ENCODE measurements around the gene TRIM36.
A peak's percentile ranks its signal among the peaks of the same experiment; 100 is the strongest.

TRIM36 gene

GRCh38 chr5:115189866-115190265 is 20.2 kb upstream of the TRIM36 start:
- Histone ChIP-seq H3K36me3 (ENCODE audit: control insufficient read depth in 1 of 2, insufficient read depth in 2 of 2, low read length in 2 of 2) (no peaks in the 10 kb centered on the region), H3K9me3 (ENCODE audit: control insufficient read depth in 1 of 2, low read length in 2 of 2) (no peaks in the 10 kb centered on the region), H3K27me3 (ENCODE audit: control insufficient read depth in 1 of 2, insufficient read depth in 2 of 2, low read length in 2 of 2) (no peaks in the 10 kb centered on the region), H3K4me1 (ENCODE audit: control insufficient read depth in 1 of 2, insufficient read depth in 2 of 2, low read length in 2 of 2) (peaks cover 24 to 41% of the 10 kb centered on the region in 2 donors), H3K4me3 (ENCODE audit: low read depth in 1 of 2, low read length in 2 of 2) (peak overlapping the region in 1 of 2 donors; percentile 6), H3K27ac (ENCODE audit: low read depth, low read length) (no peak overlapping the region), H3K9ac (ENCODE audit: low read depth in 1 of 2, low read length in 2 of 2) (no peak overlapping the region)

GRCh38 chr5:115186794-115187193 is 17.1 kb upstream of the TRIM36 start:
- H3K4me1 ChIP-seq (ENCODE audit: control insufficient read depth in 1 of 2, insufficient read depth in 2 of 2, low read length in 2 of 2) = peaks cover 6 to 23% of the 10 kb centered on the region in 2 donors
- H3K9me3 ChIP-seq (ENCODE audit: control insufficient read depth in 1 of 2, low read length in 2 of 2) = no peaks in the 10 kb centered on the region
- H3K36me3 ChIP-seq (ENCODE audit: control insufficient read depth in 1 of 2, insufficient read depth in 2 of 2, low read length in 2 of 2) = no peaks in the 10 kb centered on the region
- no peak overlapping the region for H3K4me3 ChIP-seq (ENCODE audit: low read depth in 1 of 2, low read length in 2 of 2)
- no peak overlapping the region for H3K27ac ChIP-seq (ENCODE audit: low read depth, low read length)
- no peak overlapping the region for H3K9ac ChIP-seq (ENCODE audit: low read depth in 1 of 2, low read length in 2 of 2)
- peaks cover 6 to 20% of the 10 kb centered on the region in 2 donors for H3K27me3 ChIP-seq (ENCODE audit: control insufficient read depth in 1 of 2, insufficient read depth in 2 of 2, low read length in 2 of 2)

GRCh38 chr5:115184770-115185169 is 15.1 kb upstream of the TRIM36 start:
- peaks cover 23 to 37% of the 10 kb centered on the region in 2 donors for H3K27me3 ChIP-seq (ENCODE audit: control insufficient read depth in 1 of 2, insufficient read depth in 2 of 2, low read length in 2 of 2)
- H3K9me3 ChIP-seq (ENCODE audit: control insufficient read depth in 1 of 2, low read length in 2 of 2) = no peaks in the 10 kb centered on the region

GRCh38 chr5:115181757-115182156 is 12.0 kb upstream of the TRIM36 start:
- H3K4me3 ChIP-seq (ENCODE audit: low read depth in 1 of 2, low read length in 2 of 2) = no peak overlapping the region
- no peaks in the 10 kb centered on the region for H3K9me3 ChIP-seq (ENCODE audit: control insufficient read depth in 1 of 2, low read length in 2 of 2)
- peaks cover 35 to 51% of the 10 kb centered on the region in 2 donors for H3K27me3 ChIP-seq (ENCODE audit: control insufficient read depth in 1 of 2, insufficient read depth in 2 of 2, low read length in 2 of 2)
- no peak overlapping the region for H3K27ac ChIP-seq (ENCODE audit: low read depth, low read length)
- H3K9ac ChIP-seq (ENCODE audit: low read depth in 1 of 2, low read length in 2 of 2) = no peak overlapping the region
- H3K4me1 ChIP-seq (ENCODE audit: control insufficient read depth in 1 of 2, insufficient read depth in 2 of 2, low read length in 2 of 2) = peaks cover 0 to 16% of the 10 kb centered on the region in 2 donors
- H3K36me3 ChIP-seq (ENCODE audit: control insufficient read depth in 1 of 2, insufficient read depth in 2 of 2, low read length in 2 of 2) = no peaks in the 10 kb centered on the region

More at GRCh38 chr5:115184770-115185169, 15.1 kb upstream of the TRIM36 start:
- Histone ChIP-seq H3K36me3 (ENCODE audit: control insufficient read depth in 1 of 2, insufficient read depth in 2 of 2, low read length in 2 of 2) (no peaks in the 10 kb centered on the region), H3K4me1 (ENCODE audit: control insufficient read depth in 1 of 2, insufficient read depth in 2 of 2, low read length in 2 of 2) (peaks cover 6% of the 10 kb centered on the region in 2 donors), H3K4me3 (ENCODE audit: low read depth in 1 of 2, low read length in 2 of 2) (no peak overlapping the region), H3K27ac (ENCODE audit: low read depth, low read length) (no peak overlapping the region), H3K9ac (ENCODE audit: low read depth in 1 of 2, low read length in 2 of 2) (no peak overlapping the region)

GRCh38 chr5:115180165-115180709 is 10.5 kb upstream of the TRIM36 start:
- no peaks in the 10 kb centered on the region for H3K36me3 ChIP-seq (ENCODE audit: control insufficient read depth in 1 of 2, insufficient read depth in 2 of 2, low read length in 2 of 2)
- H3K9me3 ChIP-seq (ENCODE audit: control insufficient read depth in 1 of 2, low read length in 2 of 2) = no peaks in the 10 kb centered on the region
- peaks cover 35 to 51% of the 10 kb centered on the region in 2 donors for H3K27me3 ChIP-seq (ENCODE audit: control insufficient read depth in 1 of 2, insufficient read depth in 2 of 2, low read length in 2 of 2)
- no peak overlapping the region for H3K27ac ChIP-seq (ENCODE audit: low read depth, low read length)
- H3K4me3 ChIP-seq (ENCODE audit: low read depth in 1 of 2, low read length in 2 of 2) = peak overlapping the region; percentile 67 to 71
- H3K4me1 ChIP-seq (ENCODE audit: control insufficient read depth in 1 of 2, insufficient read depth in 2 of 2, low read length in 2 of 2) = peaks cover 1 to 16% of the 10 kb centered on the region in 2 donors
- H3K9ac ChIP-seq (ENCODE audit: low read depth in 1 of 2, low read length in 2 of 2) = peak overlapping the region in 1 of 2 donors; percentile 52

- peaks cover 7 to 19% of the 10 kb centered on the region in 2 donors for H3K4me1 ChIP-seq (ENCODE audit: control insufficient read depth in 1 of 2, insufficient read depth in 2 of 2, low read length in 2 of 2)
- peaks cover 35 to 51% of the 10 kb centered on the region in 2 donors for H3K27me3 ChIP-seq (ENCODE audit: control insufficient read depth in 1 of 2, insufficient read depth in 2 of 2, low read length in 2 of 2)
- H3K36me3 ChIP-seq (ENCODE audit: control insufficient read depth in 1 of 2, insufficient read depth in 2 of 2, low read length in 2 of 2) = no peaks in the 10 kb centered on the region
- H3K9me3 ChIP-seq (ENCODE audit: control insufficient read depth in 1 of 2, low read length in 2 of 2) = no peaks in the 10 kb centered on the region
- peak overlapping the region; percentile 67 to 71 for H3K4me3 ChIP-seq (ENCODE audit: low read depth in 1 of 2, low read length in 2 of 2)
- H3K9ac ChIP-seq (ENCODE audit: low read depth in 1 of 2, low read length in 2 of 2) = peak overlapping the region in 1 of 2 donors; percentile 52
- no peak overlapping the region for H3K27ac ChIP-seq (ENCODE audit: low read depth, low read length)
Measured at GRCh38 chr5:115179394-115180164, 9.9 kb upstream of the TRIM36 start.

- peak overlapping the region in 1 of 2 donors; percentile 52 for H3K9ac ChIP-seq (ENCODE audit: low read depth in 1 of 2, low read length in 2 of 2)
- peaks cover 12 to 24% of the 10 kb centered on the region in 2 donors for H3K4me1 ChIP-seq (ENCODE audit: control insufficient read depth in 1 of 2, insufficient read depth in 2 of 2, low read length in 2 of 2)
- no peaks in the 10 kb centered on the region for H3K36me3 ChIP-seq (ENCODE audit: control insufficient read depth in 1 of 2, insufficient read depth in 2 of 2, low read length in 2 of 2)
- H3K9me3 ChIP-seq (ENCODE audit: control insufficient read depth in 1 of 2, low read length in 2 of 2) = no peaks in the 10 kb centered on the region
- no peak overlapping the region for H3K27ac ChIP-seq (ENCODE audit: low read depth, low read length)
- H3K4me3 ChIP-seq (ENCODE audit: low read depth in 1 of 2, low read length in 2 of 2) = peak overlapping the region; percentile 67 to 71
- H3K27me3 ChIP-seq (ENCODE audit: control insufficient read depth in 1 of 2, insufficient read depth in 2 of 2, low read length in 2 of 2) = peaks cover 35 to 49% of the 10 kb centered on the region in 2 donors
Measured at GRCh38 chr5:115179030-115179393, 9.3 kb upstream of the TRIM36 start.

- Histone ChIP-seq H3K4me1 (ENCODE audit: control insufficient read depth in 1 of 2, insufficient read depth in 2 of 2, low read length in 2 of 2) (peaks cover 18 to 19% of the 10 kb centered on the region in 2 donors), H3K4me3 (ENCODE audit: low read depth in 1 of 2, low read length in 2 of 2) (peak overlapping the region; percentile 80 to 90), H3K27me3 (ENCODE audit: control insufficient read depth in 1 of 2, insufficient read depth in 2 of 2, low read length in 2 of 2) (peaks cover 0 to 3% of the 10 kb centered on the region in 2 donors), H3K9me3 (ENCODE audit: control insufficient read depth in 1 of 2, low read length in 2 of 2) (peaks cover 0 to 5% of the 10 kb centered on the region in 2 donors), H3K36me3 (ENCODE audit: control insufficient read depth in 1 of 2, insufficient read depth in 2 of 2, low read length in 2 of 2) (peaks cover 0 to under 1% of the 10 kb centered on the region in 2 donors), H3K9ac (ENCODE audit: low read depth in 1 of 2, low read length in 2 of 2) (peak overlapping the region; percentile 72 to 87), H3K27ac (ENCODE audit: low read depth, low read length) (peak overlapping the region; percentile 93)
Measured at GRCh38 chr5:115170929-115171510, 1.3 kb upstream of the TRIM36 start.

GRCh38 chr5:115170134-115170928 is 623 bp upstream of the TRIM36 start:
- H3K27me3 ChIP-seq (ENCODE audit: control insufficient read depth in 1 of 2, insufficient read depth in 2 of 2, low read length in 2 of 2) = peaks cover 0 to 3% of the 10 kb centered on the region in 2 donors
- peak overlapping the region; percentile 72 to 87 for H3K9ac ChIP-seq (ENCODE audit: low read depth in 1 of 2, low read length in 2 of 2)

More at GRCh38 chr5:115170134-115170928, 623 bp upstream of the TRIM36 start:
- Histone ChIP-seq H3K36me3 (ENCODE audit: control insufficient read depth in 1 of 2, insufficient read depth in 2 of 2, low read length in 2 of 2) (peaks cover 0 to 6% of the 10 kb centered on the region in 2 donors), H3K9me3 (ENCODE audit: control insufficient read depth in 1 of 2, low read length in 2 of 2) (peaks cover 0 to 11% of the 10 kb centered on the region in 2 donors), H3K4me3 (ENCODE audit: low read depth in 1 of 2, low read length in 2 of 2) (peak overlapping the region; percentile 80 to 90), H3K27ac (ENCODE audit: low read depth, low read length) (peak overlapping the region; percentile 93), H3K4me1 (ENCODE audit: control insufficient read depth in 1 of 2, insufficient read depth in 2 of 2, low read length in 2 of 2) (peaks cover 18 to 19% of the 10 kb centered on the region in 2 donors)
